Left ventricle myocardium inferior (tissue), 1 donor: Measurements from ENCODE around the gene LDLRAD4. TPM values are rescaled to one million over a fixed set of nuclear protein-coding genes. Genes with fewer than 3 reads are reported as not detected.

Experiments used
- DNase-seq: peaks from one replicate; pipeline ENCODE4 v3.0.0-alpha.2; 2020
- H3K27ac ChIP-seq: fragments of 200-600 bp; replicated peaks from 2 replicates; pipeline ENCODE4 v1.8.0; 2021
- H3K27me3 ChIP-seq: fragments of 200-600 bp; 2 replicates; pipeline ENCODE4 v1.8.0; 2021; ENCODE audit warnings: low read depth
- H3K36me3 ChIP-seq: fragments of 200-600 bp; 2 replicates; pipeline ENCODE4 v1.8.0; 2021
- H3K4me1 ChIP-seq: fragments of 200-600 bp; 2 replicates; pipeline ENCODE4 v1.8.0; 2021
- H3K4me3 ChIP-seq: fragments of 200-600 bp; 2 replicates; pipeline ENCODE4 v1.8.0; 2021; ENCODE audit warnings: mild to moderate bottlenecking, moderate library complexity
- H3K9me3 ChIP-seq: fragments of 200-600 bp; replicated peaks from 2 replicates; pipeline ENCODE4 v1.8.0; 2021
- CTCF ChIP-seq: fragments of 200-600 bp; IDR thresholded peaks from 2 replicates; pipeline ENCODE4 v1.8.0; 2021; ENCODE audit warnings: antibody characterized with exemption, mild to moderate bottlenecking, borderline replicate concordance
- intact Hi-C: fragments of 100-400 bp; cut with micrococcal nuclease; formaldehyde crosslinking; loops from one replicate; pipeline ENCODE4 v1.11.0; 2022
- total RNA-seq: library from RNA; stranded (reverse); fragmentation: NEBNext Ultra II Directional; extraction: Animal tissue kit (Norgen Biotek cat#: 25700); gene quantifications from one replicate; pipeline ENCODE4 v1.2.1, GENCODE V29; 2021
- donor health status: DM: no; HTN: yes; CAD: no; lungs with severe emphysema.

Gene LDLRAD4
- total RNA-seq, 1 donor from 2014 or later: 43.3 TPM

DNA sequence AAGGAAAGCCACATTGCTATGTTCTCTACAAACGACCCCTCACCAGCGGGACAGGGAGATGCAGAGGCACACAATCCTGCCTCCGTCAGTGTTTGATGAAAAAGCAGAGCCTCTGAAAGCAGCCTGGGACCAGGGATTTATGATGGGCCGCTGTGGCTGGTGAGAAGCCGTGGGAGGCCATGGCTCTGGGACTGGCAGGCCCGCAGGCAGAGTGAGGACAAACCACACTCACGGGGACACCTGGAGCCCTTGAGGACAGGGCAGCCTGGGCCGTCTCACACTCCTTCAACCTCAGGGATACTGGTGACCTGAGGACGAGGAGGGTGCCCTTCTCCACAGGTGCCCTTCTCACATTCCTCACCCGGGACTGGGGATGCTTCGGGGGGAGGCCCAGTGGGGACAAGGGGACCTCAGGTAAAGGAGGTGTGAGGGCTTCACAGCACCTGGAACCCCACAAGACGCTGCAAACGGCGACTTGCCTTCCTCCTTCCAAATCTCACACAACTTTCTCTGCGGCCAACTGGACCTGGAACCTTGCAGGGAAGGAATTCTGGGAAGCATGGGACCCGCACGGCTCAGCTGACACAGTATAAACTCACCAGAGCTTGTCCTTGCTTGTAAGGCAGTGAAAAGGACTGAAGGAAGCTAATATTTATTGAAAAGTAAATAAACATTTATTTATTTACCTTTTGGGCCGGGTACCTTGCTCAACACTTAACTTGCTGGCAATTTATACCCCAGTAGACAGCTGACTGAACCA lies 5.3 kb upstream of the LDLRAD4 start:
- Histone ChIP-seq H3K4me1 (peaks cover 18% of the 10 kb centered on the region), H3K27me3 (no peaks in the 10 kb centered on the region), H3K36me3 (no peaks in the 10 kb centered on the region), H3K27ac (no peak overlapping the region), H3K9me3 (peaks cover 3% of the 10 kb centered on the region), H3K4me3 (no peak overlapping the region)
- no peak for TF ChIP-seq CTCF
- intact Hi-C loops: loop anchor here (10.0 kb wide), 2 partner anchors 112 to 322 kb away; no protein-coding TSS in a partner anchor
- DNase-seq: no peak

DNA sequence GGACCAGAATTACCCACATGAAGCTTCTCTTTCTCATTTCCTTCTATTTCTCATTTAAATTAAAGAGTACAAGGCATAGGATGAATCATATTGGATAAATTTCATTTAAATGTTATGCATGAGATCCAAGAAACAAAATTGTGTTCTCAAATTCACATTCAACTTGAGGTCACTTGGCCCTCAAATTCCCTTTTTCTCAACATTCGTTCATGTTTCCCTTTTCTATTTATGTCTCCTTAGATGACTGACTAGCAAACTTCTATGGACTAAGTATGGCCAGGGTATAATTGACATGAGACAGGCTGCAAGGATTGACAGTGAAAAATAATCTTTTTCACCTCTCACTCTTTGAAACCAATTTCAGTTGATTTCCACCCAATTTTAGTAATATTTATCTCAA lies 4.0 kb upstream of the LDLRAD4 start:
- Histone ChIP-seq H3K4me3 (no peak overlapping the region), H3K4me1 (peaks cover 32% of the 10 kb centered on the region), H3K36me3 (no peaks in the 10 kb centered on the region), H3K27ac (no peak overlapping the region), H3K27me3 (no peaks in the 10 kb centered on the region), H3K9me3 (peaks cover 3% of the 10 kb centered on the region)
- no peak for DNase-seq
- TF ChIP-seq CTCF: no peak
- intact Hi-C loops: loop anchor here (5.0 to 10.0 kb wide), 3 partner anchors 110 to 413 kb away; no protein-coding TSS in a partner anchor

GRCh38 chr18:13216092-13216582 lies 2.4 kb upstream of the LDLRAD4 start:
- DNase-seq: peak; percentile 72
- peak overlapping the region; percentile 92 for H3K27ac ChIP-seq
- H3K36me3 ChIP-seq: no peaks in the 10 kb centered on the region
- H3K4me3 ChIP-seq: peak overlapping the region; percentile 74
- peaks cover 47% of the 10 kb centered on the region for H3K4me1 ChIP-seq
- peak; percentile 84 for TF ChIP-seq CTCF
- no peaks in the 10 kb centered on the region for H3K9me3 ChIP-seq
- intact Hi-C loops: loop anchor here (5.0 to 10.0 kb wide), 3 partner anchors 109 to 411 kb away; no protein-coding TSS in a partner anchor
- H3K27me3 ChIP-seq: no peaks in the 10 kb centered on the region

DNA sequence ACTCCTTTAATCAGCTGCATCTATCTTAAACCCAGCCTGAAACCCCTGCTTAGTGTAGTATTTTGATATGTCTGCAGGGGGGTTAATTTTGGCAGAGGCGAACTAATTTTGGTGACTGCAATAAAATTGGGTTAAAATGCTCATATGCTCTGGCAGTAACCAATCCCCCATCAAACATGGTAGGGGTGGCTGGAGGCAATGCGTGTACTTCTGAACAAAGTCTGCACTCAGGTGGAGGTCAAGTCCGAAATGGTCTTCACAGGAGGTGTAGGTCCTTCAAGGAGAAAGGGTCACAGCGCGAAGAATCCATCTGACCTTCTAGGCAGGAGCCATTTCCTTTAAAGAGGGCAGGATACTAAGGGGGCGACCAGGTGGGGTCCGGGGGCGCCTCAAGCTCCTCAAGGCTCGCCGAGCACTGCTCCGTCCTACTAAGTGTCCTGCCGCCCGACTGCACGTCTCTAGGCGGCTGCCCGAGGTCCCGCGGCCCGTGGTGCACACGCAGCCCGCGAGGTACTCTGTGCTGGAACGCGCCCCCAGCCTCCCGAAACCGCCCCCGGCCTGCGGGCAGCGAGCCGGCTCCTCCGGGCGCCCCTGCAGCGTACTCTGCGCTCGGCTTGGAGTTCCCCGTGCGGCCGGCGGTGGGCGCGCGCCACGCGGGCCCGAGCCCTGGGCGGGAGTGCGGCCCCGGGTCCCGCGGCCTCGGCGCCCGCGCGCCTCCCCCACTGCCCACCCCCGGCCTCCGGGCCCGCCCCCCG lies 1.7 kb upstream of the LDLRAD4 start:
- Histone ChIP-seq H3K4me3 (peak overlapping the region; percentile 74), H3K27ac (peak overlapping the region; percentile 92), H3K4me1 (peaks cover 54% of the 10 kb centered on the region), H3K9me3 (no peaks in the 10 kb centered on the region), H3K27me3 (no peaks in the 10 kb centered on the region), H3K36me3 (no peaks in the 10 kb centered on the region)
- DNase-seq: peak; percentile 59
- intact Hi-C loops: loop anchor here (5.0 to 10.0 kb wide), 3 partner anchors 108 to 410 kb away; no protein-coding TSS in a partner anchor
- TF ChIP-seq CTCF: peak; percentile 61

- Histone ChIP-seq H3K4me1 (peaks cover 61% of the 10 kb centered on the region), H3K4me3 (peak overlapping the region; percentile 74), H3K9me3 (no peaks in the 10 kb centered on the region), H3K27ac (peak overlapping the region; percentile 92), H3K27me3 (no peaks in the 10 kb centered on the region), H3K36me3 (no peaks in the 10 kb centered on the region)
- intact Hi-C loops: loop anchor here (5.0 to 10.0 kb wide), 3 partner anchors 107 to 410 kb away; no protein-coding TSS in a partner anchor
- peak; percentile 78 for DNase-seq
- peak; percentile 37 for TF ChIP-seq CTCF
Observed at GRCh38 chr18:13217466-13217961, 1.0 kb upstream of the LDLRAD4 start.
